GM19397 (cell line): ENCODE results near the gene ENOSF1.
"Not testable (repeated sequence)": the region's sequence is repeated elsewhere in the genome, so short reads cannot be mapped to it uniquely, and the experiment has no call there.

ENCODE experiments used
- ATAC-seq: cut with Tn5 transposase; IDR thresholded peaks from one replicate; pipeline ENCODE4 v1.9.1; 2021; ENCODE audit warnings: mild to moderate bottlenecking, moderate library complexity; ENCODE audit not compliant: unreplicated experiment

ENOSF1 gene

GRCh38 chr18:712401-713134 lies at the start of gene ENOSF1:
Gene ENOSF1 (minus strand): TSS chr18:712630. CDS start chr18:712587, 43 bp downstream.
- ATAC-seq, result peak; percentile 91

DNA sequence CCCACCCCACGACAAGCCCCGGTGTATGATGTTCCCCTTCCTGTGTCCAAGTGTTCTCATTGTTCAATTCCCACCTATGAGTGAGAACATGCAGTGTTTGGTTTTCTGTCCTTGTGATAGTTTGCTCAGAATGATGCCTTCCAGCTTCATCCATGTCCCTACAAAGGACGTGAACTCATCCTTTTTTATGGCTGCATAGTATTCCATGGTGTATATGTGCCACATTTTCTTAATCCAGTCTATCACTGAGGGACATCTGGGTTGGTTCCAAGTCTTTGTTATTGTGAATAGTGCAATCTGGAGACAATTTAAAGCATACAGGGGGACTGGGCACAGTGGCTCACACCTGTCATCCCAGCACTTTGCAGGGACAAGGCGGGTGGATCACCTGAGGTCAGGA lies 47.4 kb upstream of the ENOSF1 start:
- ATAC-seq, result not testable (repeated sequence)

GRCh38 chr18:755506-755905 lies 43.1 kb upstream of the ENOSF1 start:
- no peak for ATAC-seq

GRCh38 chr18:754656-755055 lies 42.2 kb upstream of the ENOSF1 start:
- ATAC-seq, result no peak

DNA sequence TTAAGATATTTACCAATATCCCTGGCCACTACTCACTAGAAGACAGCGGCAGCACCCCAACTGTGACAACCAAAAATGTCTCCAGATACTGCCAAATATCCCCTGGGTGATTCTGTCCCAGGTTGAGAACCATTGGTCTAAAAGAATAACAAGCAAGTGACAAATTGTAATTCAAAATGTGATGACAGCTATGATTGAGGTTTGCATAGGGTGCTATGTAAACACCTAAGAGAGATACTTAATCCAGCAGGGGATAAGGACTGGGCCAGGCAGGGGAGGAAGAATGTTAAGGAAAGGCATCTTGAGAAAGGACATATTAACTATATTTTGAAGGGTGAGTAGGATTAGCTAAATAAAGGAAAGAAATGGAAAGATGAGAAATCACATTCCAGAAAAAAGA lies 38.0 kb upstream of the ENOSF1 start:
- ATAC-seq, result no peak

DNA sequence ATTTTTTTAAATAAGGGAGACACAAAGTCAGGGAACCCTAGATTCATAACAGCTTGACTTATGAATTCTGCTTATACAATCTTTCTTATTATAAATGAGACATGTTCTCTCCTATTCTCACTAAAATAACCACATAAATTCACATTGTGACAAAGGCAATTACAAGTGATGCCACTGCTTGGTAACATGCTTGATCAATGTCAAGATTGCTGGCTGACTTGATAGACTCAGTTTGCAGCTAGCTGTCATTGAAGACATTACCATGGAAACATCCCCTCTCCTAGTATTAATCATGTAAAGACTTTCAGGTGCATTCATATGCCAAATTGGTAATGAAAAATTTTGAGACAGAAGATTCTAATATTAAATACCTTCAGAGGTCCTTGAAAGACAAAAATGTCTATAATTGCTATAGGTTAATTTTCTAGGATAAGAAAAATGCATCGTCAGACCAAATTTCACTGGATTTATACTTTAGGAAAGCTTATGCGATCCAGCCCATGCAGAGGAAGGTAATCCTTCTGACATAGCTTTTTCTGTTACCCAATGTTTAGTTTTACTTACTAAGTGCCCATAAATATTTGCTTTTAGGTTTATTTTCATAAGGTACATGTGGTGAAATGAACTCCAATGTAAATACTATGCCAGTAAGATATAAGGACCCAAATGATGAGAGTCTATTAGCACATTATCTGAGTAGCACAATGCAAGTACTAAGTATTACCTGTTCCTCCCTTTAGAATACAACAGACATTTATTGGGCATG lies 32.6 kb upstream of the ENOSF1 start:
- no peak for ATAC-seq

- ATAC-seq, result peak; percentile 81
Observed at GRCh38 chr18:741931-742512, 29.6 kb upstream of the ENOSF1 start.

DNA sequence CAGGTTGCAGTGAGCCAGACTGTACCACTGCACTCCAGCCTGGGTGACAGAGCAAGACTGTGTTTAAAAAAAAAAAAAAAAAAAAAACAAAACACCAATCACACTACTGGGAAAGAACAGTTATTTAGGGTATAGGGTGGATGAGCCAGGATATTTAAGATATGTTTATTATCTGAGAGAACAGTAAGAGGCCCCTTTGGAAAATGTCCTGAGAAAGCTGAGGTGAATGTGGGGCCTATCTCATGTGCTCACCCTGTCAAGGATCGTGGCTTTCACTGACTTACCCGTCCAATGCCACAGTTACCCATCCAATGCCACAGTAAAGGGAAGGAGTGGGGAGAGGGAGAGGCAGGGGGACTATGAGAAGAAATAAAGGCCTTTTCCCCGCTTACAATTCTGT lies 19.9 kb upstream of the ENOSF1 start:
- ATAC-seq, result no peak

- ATAC-seq, result no peak
Observed at GRCh38 chr18:731185-731584, 18.8 kb upstream of the ENOSF1 start.

DNA sequence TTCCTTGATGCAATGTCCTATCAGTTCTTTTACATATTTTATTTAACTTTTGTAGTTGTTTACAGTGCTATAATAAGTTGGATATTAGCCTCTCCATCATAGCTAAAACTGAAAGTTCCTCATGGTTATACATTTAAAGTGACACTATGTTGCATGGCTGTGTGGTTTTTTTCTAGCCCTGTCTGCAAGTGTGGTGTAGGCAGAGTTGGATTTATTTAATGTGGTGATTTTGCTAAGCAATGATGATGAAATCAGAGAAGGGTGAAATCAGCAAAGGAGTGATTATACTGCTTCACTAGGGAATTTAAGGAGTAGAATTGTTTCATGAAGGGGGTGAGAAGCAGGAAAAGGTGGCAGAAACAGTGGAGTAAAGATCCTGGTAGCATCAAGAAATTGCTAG lies 18.3 kb upstream of the ENOSF1 start:
- no peak for ATAC-seq

- ATAC-seq, result not testable (repeated sequence)
Observed at GRCh38 chr18:730120-730519, 17.7 kb upstream of the ENOSF1 start.

GRCh38 chr18:725646-726045 lies 13.2 kb upstream of the ENOSF1 start:
- no peak for ATAC-seq

GRCh38 chr18:723541-724080 lies 11.2 kb upstream of the ENOSF1 start:
- ATAC-seq, result no peak

- ATAC-seq, result no peak
Observed at GRCh38 chr18:717003-717402, 4.6 kb upstream of the ENOSF1 start.

DNA sequence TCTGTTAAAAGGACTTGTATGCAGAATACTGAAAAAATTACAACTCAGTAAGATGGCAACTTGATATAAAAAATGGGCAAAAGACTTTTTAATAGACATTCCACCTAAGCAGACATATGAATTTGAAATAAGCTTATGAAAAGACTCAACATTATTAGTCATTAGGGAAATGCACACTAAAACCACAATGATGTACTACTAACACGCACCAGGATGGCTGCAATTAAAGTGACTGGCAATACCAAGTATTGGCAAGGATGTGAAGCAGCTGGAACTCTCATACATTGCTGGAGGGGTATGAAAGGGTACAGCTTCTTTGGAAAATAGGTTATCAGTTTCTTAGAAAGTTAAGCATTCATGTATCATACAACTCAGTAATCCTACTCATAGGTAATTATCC lies 3.2 kb upstream of the ENOSF1 start:
- ATAC-seq, result no peak

- ATAC-seq, result no peak
Observed at GRCh38 chr18:713135-713490, 683 bp upstream of the ENOSF1 start.

GRCh38 chr18:711657-712400 lies 601 bp downstream of the ENOSF1 start:
- ATAC-seq, result peak; percentile 58

GRCh38 chr18:711310-711656 lies 1.1 kb downstream of the ENOSF1 start:
- ATAC-seq, result peak; percentile 3

- ATAC-seq, result no peak
Observed at GRCh38 chr18:710418-711300, 1.8 kb downstream of the ENOSF1 start.

- no peak for ATAC-seq
Observed at GRCh38 chr18:709771-710170, 2.7 kb downstream of the ENOSF1 start.
